HPDE6-E6E7 (cell line): ENCODE data around the gene TNS1.

ENCODE experiments used
- DNase-seq: peaks from one replicate; pipeline ENCODE4 v3.0.0; 2011; ENCODE audit warnings: missing footprints; ENCODE audit errors: extremely low spot score

Gene TNS1

DNA sequence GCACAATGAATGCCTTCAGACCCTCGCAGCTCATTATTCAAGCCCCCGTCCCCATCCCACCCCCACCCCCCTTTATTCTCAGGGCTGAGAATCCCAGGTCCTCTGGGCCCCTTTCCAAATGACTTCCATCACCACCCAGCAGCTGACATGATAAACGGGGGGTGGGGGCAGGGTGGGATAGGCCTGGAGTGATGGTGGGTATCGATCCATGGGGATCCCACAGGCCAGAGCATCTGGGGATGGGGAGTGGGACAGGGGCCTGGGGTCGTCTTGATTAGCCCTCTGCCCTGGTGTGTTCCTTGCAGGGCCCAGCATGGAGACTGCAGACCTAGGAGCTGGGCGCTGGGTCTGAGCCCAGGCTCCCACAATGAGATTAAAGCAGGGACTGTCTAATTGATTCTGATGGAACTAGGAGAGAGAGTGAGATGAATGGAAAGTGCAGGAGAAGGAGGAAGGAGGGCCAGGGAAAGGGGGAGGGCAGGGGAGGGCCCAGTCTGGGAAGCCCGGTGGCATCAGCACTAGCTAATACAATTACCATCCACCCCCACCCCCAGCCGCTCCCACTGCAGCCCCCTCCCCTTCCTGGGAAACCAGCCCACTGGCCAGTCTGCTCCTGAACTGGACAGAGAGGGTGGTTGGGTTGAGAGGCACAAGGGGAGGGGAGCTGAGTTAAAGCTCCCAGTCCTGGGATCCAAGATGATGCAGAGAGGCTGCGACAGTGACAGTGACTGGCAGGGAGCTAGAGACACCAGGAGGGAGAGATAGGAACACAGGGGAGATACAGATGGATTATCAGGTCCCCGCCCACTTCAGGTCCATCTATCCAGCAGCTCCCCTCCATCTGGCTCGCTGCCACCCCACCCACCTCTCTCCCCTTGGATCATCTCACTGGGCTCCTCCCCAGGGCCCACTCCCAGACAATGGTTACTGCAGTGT, 13.1 kb upstream of the TNS1 start:
- DNase-seq, result no peak

DNA sequence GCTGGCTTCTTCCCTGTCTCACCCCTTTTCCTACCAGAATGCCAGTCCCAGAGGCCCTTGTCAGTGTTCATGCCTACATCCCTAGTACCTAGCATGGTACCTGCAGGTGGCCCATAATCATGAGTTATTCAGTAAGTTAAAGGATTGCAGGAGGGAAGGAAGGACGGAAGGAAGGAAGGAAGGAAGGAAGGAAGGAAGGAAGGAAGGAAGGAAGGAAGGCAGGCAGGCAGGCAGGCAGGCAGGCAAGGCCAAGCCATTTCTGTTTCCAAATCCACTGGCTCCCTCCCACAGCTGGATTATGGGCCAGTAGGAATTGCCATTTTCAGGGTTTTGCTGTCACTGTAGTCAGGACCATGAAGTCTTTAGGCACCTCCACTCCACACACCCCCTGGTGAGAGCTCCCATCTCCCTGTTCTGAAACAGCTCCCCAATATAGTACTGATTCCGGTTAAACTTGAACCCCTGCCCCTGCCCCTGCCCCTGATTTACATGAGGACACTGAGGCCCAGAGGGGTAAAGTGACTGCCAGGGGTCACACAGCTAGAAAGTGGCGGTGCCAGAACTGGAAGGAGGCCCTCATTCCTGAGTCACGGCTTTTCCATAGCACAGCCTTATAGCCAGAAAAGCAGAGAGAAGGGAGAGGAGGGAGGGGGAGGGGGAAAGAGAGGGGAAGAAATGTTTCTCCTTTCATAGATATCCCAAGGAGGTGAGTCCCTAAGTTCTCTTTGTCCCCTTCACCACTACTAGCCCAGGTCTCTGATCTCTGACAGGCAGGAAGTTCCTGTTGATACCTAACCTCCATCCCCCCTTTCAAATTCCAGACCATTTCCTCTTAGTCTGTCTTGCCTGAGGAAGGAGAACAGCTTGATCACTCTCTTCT, 12.2 kb upstream of the TNS1 start:
- no peak for DNase-seq

DNA sequence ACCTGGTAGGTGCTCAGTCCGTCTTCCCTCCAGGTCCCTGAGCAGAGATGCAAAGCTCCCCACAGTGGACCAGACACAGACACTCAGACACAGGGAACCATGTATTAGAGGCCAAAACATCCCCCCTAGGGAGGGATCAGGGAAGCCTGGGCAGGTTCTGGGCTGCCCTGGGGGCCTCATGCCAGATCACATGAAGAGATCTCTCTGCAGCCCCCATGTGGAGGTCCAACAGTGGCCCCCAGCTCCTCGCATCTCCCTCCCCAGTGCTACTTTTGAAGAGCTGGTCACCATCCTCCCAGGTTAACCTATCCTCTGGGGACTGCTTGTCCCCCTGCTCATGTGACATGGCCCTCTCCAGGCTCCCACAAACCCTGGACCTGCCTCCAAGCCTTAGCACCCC, 10.5 kb upstream of the TNS1 start:
- DNase-seq, result no peak

DNA sequence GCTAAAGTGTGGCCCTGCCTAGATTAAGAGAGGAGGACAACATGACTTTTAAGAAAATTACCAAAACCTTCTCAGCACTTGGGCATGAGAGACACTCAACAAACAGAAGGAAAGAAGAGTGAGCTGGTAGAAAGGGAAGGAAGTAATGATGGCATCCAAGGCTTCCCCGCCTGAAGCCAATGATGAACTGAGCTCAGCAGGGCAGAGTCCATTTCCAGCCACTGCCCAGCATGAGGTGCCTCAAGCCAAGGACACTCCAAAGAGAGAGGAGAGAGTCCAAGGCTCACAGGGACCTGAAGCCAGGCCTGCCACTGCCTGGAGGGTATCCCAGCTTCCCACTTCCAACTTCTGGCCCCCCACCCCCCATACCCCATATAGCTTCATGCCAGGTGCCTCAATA, 9.5 kb upstream of the TNS1 start:
- no peak for DNase-seq

DNA sequence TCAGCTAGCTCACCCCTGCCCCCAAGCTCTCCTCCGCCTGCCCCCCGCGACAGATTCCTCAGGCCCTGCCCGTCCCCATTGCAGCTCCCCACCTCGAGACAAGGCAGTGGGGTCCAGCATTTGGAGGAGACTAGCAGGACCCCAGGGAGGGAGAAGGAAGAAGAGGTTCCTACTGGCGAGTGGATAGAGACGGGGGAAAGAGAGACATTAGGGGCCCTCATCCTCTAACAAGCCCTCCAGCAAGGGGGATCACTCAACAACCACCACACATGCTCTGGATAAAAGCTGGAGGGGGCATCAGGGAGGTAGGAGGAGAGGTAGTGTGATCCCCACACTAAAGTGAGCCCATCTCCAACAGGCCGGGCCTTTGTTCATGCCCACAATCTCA, 8.9 kb upstream of the TNS1 start:
- DNase-seq, result no peak

DNA sequence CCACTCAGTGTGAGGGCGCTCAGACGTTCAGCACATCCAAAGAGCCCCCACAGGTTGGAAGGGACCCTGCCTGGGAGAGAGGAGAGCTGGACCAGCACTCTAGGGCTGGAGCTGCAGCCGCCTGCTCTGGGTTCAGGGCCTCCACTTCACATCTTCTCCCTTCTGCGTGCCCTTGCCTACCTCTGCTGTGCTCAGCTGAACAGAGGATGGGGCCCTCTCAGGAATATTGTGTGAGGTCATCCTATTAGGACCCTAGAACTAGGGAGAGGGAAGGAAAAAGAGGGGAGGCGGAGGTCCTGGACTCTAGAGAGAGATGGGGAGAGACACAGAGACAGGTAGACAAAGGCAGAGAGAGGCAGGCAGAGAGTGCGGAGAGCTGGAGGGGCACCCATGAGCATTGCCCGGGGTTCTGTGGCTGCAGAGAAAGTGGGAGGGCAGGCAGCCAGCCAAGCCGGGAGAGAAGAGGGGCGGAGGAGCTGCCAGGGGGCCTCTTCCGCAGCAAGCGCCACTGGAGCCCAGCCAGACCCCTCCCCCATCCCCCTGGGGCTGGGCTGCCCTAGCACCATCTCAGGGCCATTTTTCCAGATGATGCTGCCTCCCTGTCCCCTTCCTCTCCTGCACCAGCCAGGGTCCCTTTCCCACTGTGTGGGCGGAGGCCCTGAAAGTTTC, 8.3 kb upstream of the TNS1 start:
- no peak for DNase-seq

DNA sequence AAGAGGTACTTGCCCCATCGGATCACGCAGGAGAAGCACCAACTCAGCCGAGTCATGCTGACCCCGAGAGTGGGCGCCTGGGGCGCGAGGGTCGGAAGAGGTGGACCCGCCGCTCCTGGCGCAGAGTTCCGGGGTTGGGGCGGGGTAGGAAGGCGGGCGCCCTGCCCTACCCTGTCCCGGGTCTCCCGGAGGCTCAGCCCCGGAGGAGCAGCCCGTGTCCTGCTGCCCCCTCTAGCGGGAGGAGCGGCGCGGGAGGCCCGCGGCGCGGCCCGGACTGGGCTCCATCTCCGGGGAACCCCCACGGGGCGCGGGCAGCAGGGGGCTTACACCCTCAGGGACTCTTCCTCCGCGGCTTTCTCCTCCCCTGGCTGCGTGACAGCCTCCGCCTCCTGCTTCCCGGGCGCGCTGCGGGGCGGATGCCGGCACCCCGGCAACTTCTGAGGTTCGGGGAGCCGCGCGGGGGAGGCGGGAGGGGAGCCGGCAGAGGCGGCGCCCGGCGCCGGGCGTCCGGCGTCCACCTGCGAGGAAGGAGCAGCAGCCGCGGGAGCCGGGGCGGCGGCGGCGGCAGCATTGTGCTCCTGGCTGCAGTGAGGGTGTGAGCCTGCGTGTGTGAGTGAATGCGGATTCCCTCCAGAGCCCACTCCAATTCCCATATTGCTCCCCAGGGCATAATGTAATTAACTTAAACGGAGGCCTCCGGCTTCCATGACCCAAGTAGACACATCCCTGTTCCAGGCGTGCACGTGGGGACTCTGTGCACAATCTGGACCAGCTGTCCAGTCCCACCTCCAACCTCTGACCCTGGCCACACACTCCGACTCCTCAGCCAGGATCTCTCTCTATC, 7.6 kb upstream of the TNS1 start:
- DNase-seq, result peak; percentile 64

- no peak for DNase-seq
These were observed 7.0 kb upstream of the TNS1 start for GRCh38 chr2:218009765-218010139.

DNA sequence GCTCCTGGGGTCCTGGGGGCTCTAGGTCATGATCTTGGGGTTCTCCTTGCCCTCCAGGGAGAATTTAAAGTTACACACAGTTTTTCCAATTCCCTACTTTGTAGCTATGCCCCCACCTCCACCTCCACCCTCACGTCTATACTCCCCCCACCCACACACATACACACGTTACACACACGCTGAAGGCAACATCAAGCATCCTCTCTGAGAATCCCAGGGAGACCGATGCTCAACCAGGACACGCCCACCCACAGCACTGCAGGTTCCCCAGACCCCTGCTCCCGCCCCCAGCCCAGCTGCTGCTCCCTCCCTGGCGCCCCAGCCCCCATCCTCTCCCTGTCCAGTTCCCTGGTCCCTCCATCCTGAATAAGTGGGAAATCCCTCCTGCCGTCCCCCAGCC, 6.4 kb upstream of the TNS1 start:
- DNase-seq, result no peak

- no peak for DNase-seq
These were observed 5.6 kb upstream of the TNS1 start for GRCh38 chr2:218008060-218009040.

DNA sequence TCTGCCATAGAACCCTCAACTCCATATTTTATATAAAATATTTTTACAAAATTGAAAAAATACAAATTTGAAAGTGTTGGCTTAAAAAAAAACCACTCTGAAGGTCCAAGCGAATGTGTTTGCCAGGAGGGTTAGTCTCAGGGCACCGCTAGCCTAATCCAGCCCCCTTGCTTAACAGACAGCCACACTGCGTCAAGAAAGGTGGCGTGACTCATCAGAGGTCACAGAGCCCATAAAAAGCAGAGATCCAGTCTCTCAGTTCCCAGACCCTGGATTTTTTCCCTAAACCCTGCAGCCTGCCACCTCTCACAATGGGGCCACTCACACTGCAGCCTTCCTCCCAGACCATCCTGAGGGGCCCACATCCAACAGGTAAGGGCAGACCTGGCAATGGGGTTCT, 3.9 kb upstream of the TNS1 start:
- no peak for DNase-seq

- DNase-seq, result no peak
These were observed 2.7 kb upstream of the TNS1 start for GRCh38 chr2:218005486-218005885.

- no peak for DNase-seq
These were observed 2.2 kb upstream of the TNS1 start for GRCh38 chr2:218005028-218005427.

- DNase-seq, result no peak
These were observed 1.2 kb upstream of the TNS1 start for GRCh38 chr2:218003981-218004419.

DNA sequence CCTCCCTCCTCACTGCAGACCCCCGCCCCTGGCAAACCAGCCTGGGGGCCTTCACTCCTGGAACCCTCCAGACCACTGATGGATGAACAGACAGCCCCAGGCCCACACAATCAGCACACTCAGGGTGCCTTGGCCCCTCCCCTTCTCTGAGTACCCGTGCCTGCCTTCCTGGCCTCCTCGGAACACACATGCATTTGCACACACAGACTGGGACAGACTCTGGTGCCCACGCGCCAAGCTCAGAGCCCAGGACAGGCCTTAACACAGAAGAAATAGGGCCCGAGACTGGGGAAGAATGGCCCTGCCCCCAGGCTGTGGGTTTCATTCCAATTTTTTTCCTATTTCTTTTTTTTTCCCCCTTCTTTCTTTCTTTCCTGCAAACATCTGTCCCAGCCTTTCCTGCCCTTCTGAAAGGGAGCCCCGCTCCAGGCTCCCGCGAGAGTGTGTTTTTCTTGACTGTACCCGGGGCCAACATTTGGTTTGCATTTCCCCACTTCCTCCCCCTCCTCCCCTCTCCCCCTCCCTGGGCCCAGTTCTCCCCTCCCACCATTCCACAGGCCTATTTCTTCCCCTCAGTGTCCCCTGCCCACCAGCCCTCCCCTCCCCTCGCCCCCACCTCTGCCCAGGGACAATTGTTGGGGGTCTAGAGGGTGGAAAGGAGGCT, 618 bp upstream of the TNS1 start:
- no peak for DNase-seq

GRCh38 chr2:218002143-218002844, 501 bp downstream of the TNS1 start:
- no peak for DNase-seq

DNA sequence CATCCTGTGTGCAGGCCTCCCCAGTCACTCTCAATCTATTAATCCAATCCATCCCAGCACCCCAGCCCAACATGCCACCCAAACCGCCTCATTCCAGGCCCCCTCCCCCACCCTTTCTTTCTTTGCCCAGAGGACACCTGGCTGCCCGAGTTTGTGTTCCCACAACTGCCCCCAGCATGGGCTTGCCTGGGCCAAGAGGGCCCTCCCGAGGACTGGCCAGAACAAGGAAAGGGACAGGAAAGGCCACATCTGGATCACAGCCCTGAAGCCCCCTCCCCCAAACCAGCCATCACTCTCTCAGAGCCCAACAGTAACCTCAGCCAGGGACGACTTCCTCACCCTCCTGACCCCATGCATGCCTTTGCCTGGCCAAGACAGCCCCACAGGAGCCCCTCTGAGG, 1.2 kb downstream of the TNS1 start:
- DNase-seq, result no peak

GRCh38 chr2:218000136-218000535, 2.7 kb downstream of the TNS1 start:
- DNase-seq, result no peak

DNA sequence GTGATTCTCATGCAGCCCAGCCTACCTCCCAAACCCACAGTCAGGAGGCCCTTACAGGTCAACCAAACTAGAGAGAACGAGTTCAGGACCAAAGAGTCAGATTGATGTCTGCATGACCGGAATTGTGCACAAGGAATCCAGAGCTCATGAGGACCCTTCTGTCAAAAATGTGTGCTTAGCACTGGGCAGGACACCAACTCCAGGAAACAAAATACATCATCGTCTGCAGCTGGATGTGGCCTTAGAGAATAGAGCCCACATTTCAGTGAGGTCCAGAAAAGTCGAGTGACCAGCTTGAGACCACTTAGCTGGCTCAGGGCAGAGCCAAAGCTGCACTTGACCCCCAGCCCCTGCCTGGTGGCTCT, 3.2 kb downstream of the TNS1 start:
- no peak for DNase-seq
